Measurements from ENCODE around the gene FGF8.

Gene FGF8

DNA sequence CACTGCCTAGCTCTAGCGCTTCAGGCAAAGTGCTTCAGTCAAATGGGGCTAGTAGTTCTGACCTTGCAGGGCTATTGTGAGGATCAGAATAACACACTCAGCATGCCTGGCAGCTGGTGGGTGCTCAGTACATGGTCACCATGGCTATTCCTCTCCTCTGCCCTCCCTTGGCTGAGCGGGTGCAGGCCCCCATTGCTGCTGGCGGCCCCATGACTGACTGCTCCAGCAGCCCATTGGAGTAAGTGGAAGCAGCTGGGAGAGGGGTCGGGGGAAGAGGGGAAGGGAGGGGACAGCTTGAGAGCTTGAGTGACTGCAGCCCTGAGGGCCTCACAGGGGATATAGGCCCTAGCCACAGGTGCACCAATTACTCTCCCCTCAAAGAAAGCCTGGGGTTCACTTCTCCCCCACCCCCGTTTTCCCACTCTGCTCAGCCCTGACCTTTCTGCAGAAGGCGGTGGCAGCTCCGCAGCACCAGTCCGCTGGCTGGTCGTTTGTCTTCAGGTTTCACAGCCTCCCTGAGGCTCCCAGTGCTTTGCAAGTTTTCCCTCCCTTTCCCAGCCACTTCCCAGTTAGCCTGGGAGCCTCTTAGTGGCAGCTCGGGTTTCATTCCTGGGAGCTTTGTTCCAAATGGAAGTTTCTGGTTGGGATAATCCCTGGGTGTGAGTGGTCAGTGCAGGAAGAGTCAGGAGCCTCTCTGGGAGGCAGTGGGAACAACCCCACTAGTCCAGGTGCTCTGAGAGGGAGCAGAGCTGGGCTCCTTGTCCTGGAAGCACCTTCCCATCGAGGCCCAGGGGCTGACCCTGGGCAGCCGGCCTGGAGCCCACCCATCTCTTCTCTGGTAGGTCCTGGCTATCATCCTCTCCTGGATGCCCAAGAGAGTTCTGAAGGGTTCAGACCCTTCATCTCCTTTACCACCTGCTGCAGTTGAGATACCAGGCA, 16.3 kb downstream of the FGF8 start:
- no peak for DNase-seq (ENCODE audit: low read depth, low spot score)
- TF ChIP-seq ZNF274 (IDR thresholded peaks at IDR 0.05; ENCODE audit: low read depth, low read length) (no peak), SUZ12 (IDR thresholded peaks at IDR 0.05; ENCODE audit: extremely low read depth, insufficient read depth, insufficient read length) (no peak), YY1 (IDR thresholded peaks at IDR 0.05; ENCODE audit: insufficient read depth, insufficient read length) (no peak)
- H3K36me3 ChIP-seq (ENCODE audit: insufficient read depth, insufficient read length, low read length) = no peaks in the 10 kb centered on the region
- no peak overlapping the region for H3K9ac ChIP-seq (ENCODE audit: insufficient read length, low read depth)
- H3K4me3 ChIP-seq (ENCODE audit: insufficient read length, low read depth) = no peak overlapping the region
- H3K27me3 ChIP-seq (ENCODE audit: insufficient read depth, insufficient read length) = peaks cover under 1% of the 10 kb centered on the region
- H3K4me1 ChIP-seq (ENCODE audit: insufficient read depth, insufficient read length) = peaks cover 4% of the 10 kb centered on the region
- H3K9me3 ChIP-seq (ENCODE audit: insufficient read depth, low read length) = no peaks in the 10 kb centered on the region

DNA sequence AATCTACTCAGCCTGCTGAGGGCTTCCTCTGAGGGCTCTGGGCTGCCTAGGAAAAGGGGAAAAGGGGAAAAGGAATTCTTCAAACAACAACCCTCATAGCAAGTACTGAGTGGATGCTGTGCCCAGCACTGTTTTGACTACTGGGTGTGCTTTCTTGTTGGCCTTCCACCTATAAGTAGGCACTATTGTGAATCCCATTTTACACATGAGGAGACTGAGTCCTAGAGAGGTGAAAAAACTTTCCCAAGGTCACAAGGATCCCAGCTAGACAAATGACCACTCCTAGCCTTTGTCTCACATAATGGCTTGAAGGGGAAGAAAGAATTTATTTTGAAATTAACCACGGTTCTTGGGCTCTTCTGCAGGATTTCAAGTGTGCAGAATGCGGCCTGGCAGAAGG, 17.1 kb downstream of the FGF8 start:
- DNase-seq (ENCODE audit: low read depth, low spot score) = no peak
- H3K27me3 ChIP-seq (ENCODE audit: insufficient read depth, insufficient read length) = no peaks in the 10 kb centered on the region

DNA sequence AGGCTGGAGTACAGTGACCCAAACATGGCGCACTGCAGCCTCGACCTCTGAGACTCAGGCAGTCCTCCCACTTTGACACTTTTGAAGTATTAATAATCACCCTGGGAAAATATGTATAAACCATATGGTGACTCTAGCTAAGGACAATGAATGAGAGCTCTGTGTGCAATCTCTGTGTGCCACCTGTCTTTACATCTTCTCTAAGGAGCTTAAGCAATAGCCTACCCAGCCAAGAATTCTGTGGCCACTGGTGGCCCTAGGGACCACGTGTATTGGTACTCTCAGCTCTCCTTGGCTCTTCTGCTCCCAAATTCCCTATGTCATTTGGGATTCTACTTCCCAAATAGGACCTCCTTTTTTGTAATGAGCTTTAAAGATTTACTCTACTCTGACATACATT, 23.7 kb downstream of the FGF8 start:
- H3K27me3 ChIP-seq (ENCODE audit: insufficient read depth, insufficient read length) = no peaks in the 10 kb centered on the region
- H3K9ac ChIP-seq (ENCODE audit: insufficient read length, low read depth) = no peak overlapping the region
- H3K4me1 ChIP-seq (ENCODE audit: insufficient read depth, insufficient read length) = peaks cover 10% of the 10 kb centered on the region
- TF ChIP-seq SUZ12 (IDR thresholded peaks at IDR 0.05; ENCODE audit: extremely low read depth, insufficient read depth, insufficient read length) (no peak), YY1 (IDR thresholded peaks at IDR 0.05; ENCODE audit: insufficient read depth, insufficient read length) (no peak), ZNF274 (IDR thresholded peaks at IDR 0.05; ENCODE audit: low read depth, low read length) (no peak)
- H3K36me3 ChIP-seq (ENCODE audit: insufficient read depth, insufficient read length, low read length) = no peaks in the 10 kb centered on the region
- no peaks in the 10 kb centered on the region for H3K9me3 ChIP-seq (ENCODE audit: insufficient read depth, low read length)
- no peak for DNase-seq (ENCODE audit: low read depth, low spot score)
- H3K4me3 ChIP-seq (ENCODE audit: insufficient read length, low read depth) = no peak overlapping the region

More for the DNA sequence above, 17.1 kb downstream of the FGF8 start:
- TF ChIP-seq YY1 (IDR thresholded peaks at IDR 0.05; ENCODE audit: insufficient read depth, insufficient read length) (no peak), SUZ12 (IDR thresholded peaks at IDR 0.05; ENCODE audit: extremely low read depth, insufficient read depth, insufficient read length) (no peak), ZNF274 (IDR thresholded peaks at IDR 0.05; ENCODE audit: low read depth, low read length) (no peak)
- no peak overlapping the region for H3K4me3 ChIP-seq (ENCODE audit: insufficient read length, low read depth)
- peaks cover 4% of the 10 kb centered on the region for H3K4me1 ChIP-seq (ENCODE audit: insufficient read depth, insufficient read length)
- no peaks in the 10 kb centered on the region for H3K36me3 ChIP-seq (ENCODE audit: insufficient read depth, insufficient read length, low read length)
- H3K9ac ChIP-seq (ENCODE audit: insufficient read length, low read depth) = no peak overlapping the region
- H3K9me3 ChIP-seq (ENCODE audit: insufficient read depth, low read length) = no peaks in the 10 kb centered on the region

DNA sequence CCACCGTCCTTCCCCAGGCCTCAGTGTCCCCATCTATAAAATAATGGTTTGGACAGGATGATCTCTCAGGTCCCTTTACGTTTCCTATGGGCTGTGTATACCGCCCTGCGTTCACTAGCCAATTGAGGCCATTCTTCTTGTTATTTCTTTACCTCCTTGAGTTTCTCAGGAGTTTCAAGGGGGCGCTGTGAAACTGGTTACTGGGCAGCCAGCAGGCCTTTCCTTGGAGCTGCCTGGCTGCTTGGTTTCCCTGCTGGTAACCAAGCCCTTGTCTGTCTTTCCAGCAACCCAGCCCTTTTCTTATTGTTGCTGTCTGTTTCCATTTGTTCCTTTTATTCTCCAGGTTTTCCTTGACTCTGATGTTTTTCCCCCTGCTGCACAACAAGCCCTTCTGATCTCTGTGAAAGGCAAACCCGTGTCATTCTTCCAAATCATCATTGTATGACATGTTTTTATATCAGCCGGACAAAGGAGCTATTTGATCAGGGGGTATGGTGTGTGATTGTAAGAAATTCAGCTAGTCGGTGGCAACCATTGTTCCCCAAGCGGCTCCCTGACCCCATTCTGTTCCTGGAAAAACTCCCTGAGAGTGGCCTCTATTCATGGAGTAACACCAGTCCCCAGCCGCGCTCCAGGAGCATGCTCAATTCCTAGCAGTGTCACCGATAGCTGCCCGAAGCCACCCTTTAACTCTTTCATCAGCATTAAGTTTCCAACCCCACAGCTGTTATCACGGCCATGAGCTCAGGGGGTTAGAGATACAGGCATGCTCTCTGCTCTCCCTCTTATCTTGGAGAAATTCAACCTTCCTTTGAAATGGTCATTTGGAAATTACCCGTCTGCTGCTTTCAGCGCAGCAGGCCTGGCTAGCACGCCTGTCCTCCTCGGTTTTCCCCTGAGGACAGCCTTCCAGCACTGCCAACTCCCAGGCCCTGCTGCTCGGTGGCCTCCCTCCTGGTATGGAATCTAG, 26.6 kb downstream of the FGF8 start:
- peaks cover 10% of the 10 kb centered on the region for H3K4me1 ChIP-seq (ENCODE audit: insufficient read depth, insufficient read length)
- H3K9ac ChIP-seq (ENCODE audit: insufficient read length, low read depth) = no peak overlapping the region
- peak; percentile 30 for DNase-seq (ENCODE audit: low read depth, low spot score)
- H3K9me3 ChIP-seq (ENCODE audit: insufficient read depth, low read length) = no peaks in the 10 kb centered on the region
- no peak overlapping the region for H3K4me3 ChIP-seq (ENCODE audit: insufficient read length, low read depth)
- TF ChIP-seq SUZ12 (IDR thresholded peaks at IDR 0.05; ENCODE audit: extremely low read depth, insufficient read depth, insufficient read length) = no peak
- TF ChIP-seq ZNF274 (IDR thresholded peaks at IDR 0.05; ENCODE audit: low read depth, low read length) = no peak
- TF ChIP-seq YY1 (IDR thresholded peaks at IDR 0.05; ENCODE audit: insufficient read depth, insufficient read length) = no peak
- no peaks in the 10 kb centered on the region for H3K27me3 ChIP-seq (ENCODE audit: insufficient read depth, insufficient read length)
- H3K36me3 ChIP-seq (ENCODE audit: insufficient read depth, insufficient read length, low read length) = no peaks in the 10 kb centered on the region

DNA sequence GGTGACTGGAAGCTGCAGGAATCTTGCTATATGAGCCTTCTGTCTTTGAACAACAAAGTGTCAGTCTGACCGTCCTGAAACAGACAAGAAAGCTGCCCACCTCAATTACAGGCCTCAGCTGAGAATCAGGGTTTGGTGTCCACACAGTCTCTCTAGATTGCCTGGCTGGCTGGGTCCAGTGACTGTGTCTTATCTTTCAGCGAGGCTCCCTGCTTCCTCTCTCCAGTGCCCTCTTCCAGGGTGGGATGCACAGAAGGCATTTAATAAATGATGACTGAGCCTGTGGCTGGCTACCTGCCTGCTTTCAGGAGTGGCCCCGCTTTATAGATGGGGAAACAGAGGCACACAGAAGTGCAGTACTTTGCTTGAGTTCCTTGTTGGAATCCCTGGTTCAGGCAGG, 27.4 kb downstream of the FGF8 start:
- Histone ChIP-seq H3K9me3 (ENCODE audit: insufficient read depth, low read length) (no peaks in the 10 kb centered on the region), H3K27me3 (ENCODE audit: insufficient read depth, insufficient read length) (no peaks in the 10 kb centered on the region), H3K4me1 (ENCODE audit: insufficient read depth, insufficient read length) (peaks cover 10% of the 10 kb centered on the region), H3K36me3 (ENCODE audit: insufficient read depth, insufficient read length, low read length) (no peaks in the 10 kb centered on the region), H3K4me3 (ENCODE audit: insufficient read length, low read depth) (no peak overlapping the region), H3K9ac (ENCODE audit: insufficient read length, low read depth) (no peak overlapping the region)
- no peak for DNase-seq (ENCODE audit: low read depth, low spot score)
- TF ChIP-seq ZNF274 (IDR thresholded peaks at IDR 0.05; ENCODE audit: low read depth, low read length) (no peak), SUZ12 (IDR thresholded peaks at IDR 0.05; ENCODE audit: extremely low read depth, insufficient read depth, insufficient read length) (no peak), YY1 (IDR thresholded peaks at IDR 0.05; ENCODE audit: insufficient read depth, insufficient read length) (no peak)

DNA sequence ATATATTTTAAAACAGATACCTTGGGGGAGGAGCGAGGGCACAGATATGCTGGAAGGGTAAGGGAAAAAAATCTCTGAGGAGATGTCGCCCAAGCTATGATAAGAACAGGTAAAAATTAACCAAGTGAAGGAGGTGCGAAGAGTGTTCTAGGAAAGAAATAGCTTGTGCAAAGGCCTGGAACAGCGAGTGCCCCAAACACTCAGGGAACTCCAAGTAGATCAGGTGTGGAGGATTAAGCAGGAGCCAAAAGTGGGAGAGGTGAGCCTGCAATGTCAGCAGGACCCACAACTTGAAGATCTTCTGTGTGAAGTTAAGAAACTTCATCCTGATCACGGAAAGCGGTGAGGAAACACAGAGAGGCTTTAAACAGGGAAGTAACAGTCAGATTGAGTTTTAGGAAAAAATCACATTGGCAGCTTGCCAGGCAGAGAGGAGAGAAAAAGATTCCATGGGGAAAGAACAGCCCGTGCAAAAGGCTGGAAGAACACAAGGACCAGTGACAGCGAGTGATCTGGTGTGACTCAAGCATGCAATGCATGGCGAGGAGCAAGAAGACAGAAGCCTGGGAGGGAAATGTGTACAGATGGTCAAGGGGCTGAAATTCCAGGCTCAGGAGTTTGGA, 30.7 kb downstream of the FGF8 start:
- H3K9ac ChIP-seq (ENCODE audit: insufficient read length, low read depth) = no peak overlapping the region
- no peak for DNase-seq (ENCODE audit: low read depth, low spot score)
- H3K4me3 ChIP-seq (ENCODE audit: insufficient read length, low read depth) = no peak overlapping the region
- peaks cover 10% of the 10 kb centered on the region for H3K4me1 ChIP-seq (ENCODE audit: insufficient read depth, insufficient read length)
- no peaks in the 10 kb centered on the region for H3K36me3 ChIP-seq (ENCODE audit: insufficient read depth, insufficient read length, low read length)
- H3K27me3 ChIP-seq (ENCODE audit: insufficient read depth, insufficient read length) = no peaks in the 10 kb centered on the region
- TF ChIP-seq YY1 (IDR thresholded peaks at IDR 0.05; ENCODE audit: insufficient read depth, insufficient read length) = no peak
- no peak for TF ChIP-seq SUZ12 (IDR thresholded peaks at IDR 0.05; ENCODE audit: extremely low read depth, insufficient read depth, insufficient read length)
- TF ChIP-seq ZNF274 (IDR thresholded peaks at IDR 0.05; ENCODE audit: low read depth, low read length) = no peak
- no peaks in the 10 kb centered on the region for H3K9me3 ChIP-seq (ENCODE audit: insufficient read depth, low read length)

Measured in NT2/D1 (cell line).